GM18907 (cell line): ENCODE measurements around the gene NUP214.
"Not testable (repeated sequence)": the region's sequence is repeated elsewhere in the genome, so short reads cannot be mapped to it uniquely, and the experiment has no call there.

Experiments
- ATAC-seq: cut with Tn5 transposase; IDR thresholded peaks from one replicate; pipeline ENCODE4 v1.9.1; 2021; ENCODE audit warnings: mild to moderate bottlenecking, moderate library complexity; ENCODE audit not compliant: unreplicated experiment

Gene NUP214

GRCh38 chr9:131191032-131191431 is 65.6 kb downstream of the NUP214 start:
- not testable (repeated sequence) for ATAC-seq

- no peak for ATAC-seq
Measured at GRCh38 chr9:131191857-131192256, 66.5 kb downstream of the NUP214 start.

GRCh38 chr9:131193051-131193450 is 67.7 kb downstream of the NUP214 start:
- no peak for ATAC-seq

- ATAC-seq: no peak
Measured at GRCh38 chr9:131194762-131195161, 69.4 kb downstream of the NUP214 start.

- no peak for ATAC-seq
Measured at GRCh38 chr9:131197160-131197911, 72.0 kb downstream of the NUP214 start.

- ATAC-seq: no peak
Measured at GRCh38 chr9:131198041-131198715, 72.8 kb downstream of the NUP214 start.

GRCh38 chr9:131201856-131202255 is 76.5 kb downstream of the NUP214 start:
- ATAC-seq: no peak

- no peak for ATAC-seq
Measured at GRCh38 chr9:131203431-131204218, 78.2 kb downstream of the NUP214 start.

- ATAC-seq: no peak
Measured at GRCh38 chr9:131204285-131204684, 78.9 kb downstream of the NUP214 start.

- ATAC-seq: no peak
Measured at GRCh38 chr9:131206495-131206894, 81.1 kb downstream of the NUP214 start.

GRCh38 chr9:131211920-131212319 is 86.5 kb downstream of the NUP214 start:
- not testable (repeated sequence) for ATAC-seq

GRCh38 chr9:131214286-131214856 is 89.0 kb downstream of the NUP214 start:
- no peak for ATAC-seq

GRCh38 chr9:131214876-131215275 is 89.5 kb downstream of the NUP214 start:
- no peak for ATAC-seq

- ATAC-seq: no peak
Measured at GRCh38 chr9:131216806-131217205, 91.4 kb downstream of the NUP214 start.

GRCh38 chr9:131217331-131218031 is 92.1 kb downstream of the NUP214 start:
- ATAC-seq: no peak

GRCh38 chr9:131218370-131218769 is 93.0 kb downstream of the NUP214 start:
- ATAC-seq: no peak

- no peak for ATAC-seq
Measured at GRCh38 chr9:131220485-131220884, 95.1 kb downstream of the NUP214 start.

GRCh38 chr9:131222460-131222859 is 97.1 kb downstream of the NUP214 start:
- no peak for ATAC-seq

GRCh38 chr9:131226226-131226625 is 100.8 kb downstream of the NUP214 start:
- ATAC-seq: no peak

GRCh38 chr9:131227112-131227958 is 101.9 kb downstream of the NUP214 start:
- no peak for ATAC-seq
